DND-41 (cell line): ENCODE measurements around the gene NDUFS3.
"Not testable (repeated sequence)": the region's sequence is repeated elsewhere in the genome, so short reads cannot be mapped to it uniquely, and the experiment has no call there.

Experiments
- ATAC-seq: fragments of 200-7000 bp; cut with Tn5 transposase; 3 replicates; pipeline ENCODE4 v1.9.1; 2021; ENCODE audit warnings: low read depth; ENCODE audit not compliant: insufficient read depth
- DNase-seq: peaks from one replicate; pipeline ENCODE4 v3.0.0-alpha.2; 2020
- H2AFZ ChIP-seq: 2 replicates; pipeline ENCODE4 v1.6.0; 2012; ENCODE audit warnings: low read depth, low read length
- H3K27ac ChIP-seq: 2 replicates; pipeline ENCODE4 v1.5.1; 2012; ENCODE audit warnings: low read length, inconsistent platforms
- H3K27me3 ChIP-seq: fragments of 200-600 bp; sonication (generic); 2 replicates; pipeline ENCODE4 v1.6.0; 2012; ENCODE audit warnings: low read length, mild to moderate bottlenecking, inconsistent platforms; ENCODE audit not compliant: insufficient read depth, poor library complexity
- H3K36me3 ChIP-seq: 2 replicates; pipeline ENCODE4 v1.5.1; 2012; ENCODE audit warnings: low read length, inconsistent platforms; ENCODE audit not compliant: insufficient read depth
- H3K4me1 ChIP-seq: 2 replicates; pipeline ENCODE4 v1.5.1; 2012; ENCODE audit warnings: mild to moderate bottlenecking, low read length; ENCODE audit not compliant: insufficient read depth
- H3K4me2 ChIP-seq: 2 replicates; pipeline ENCODE4 v1.6.0; 2012; ENCODE audit warnings: mild to moderate bottlenecking, moderate library complexity, low read length, inconsistent platforms; ENCODE audit not compliant: insufficient read depth
- H3K4me3 ChIP-seq, 2 experiments: fragments of 200-600 bp in 1 of 2; shearing (Covaris generic) in 1 of 2; 2 replicates each; pipeline ENCODE4 v1.5.1; 2012 to 2016; ENCODE audit warnings: inconsistent platforms in 2 of 2, low read length in 2 of 2, mild to moderate bottlenecking in 2 of 2, low read depth in 1 of 2, moderate library complexity in 1 of 2
- H3K79me2 ChIP-seq: 2 replicates; pipeline ENCODE4 v1.6.0; 2012; ENCODE audit warnings: low read length, inconsistent platforms; ENCODE audit not compliant: insufficient read depth
- H3K9ac ChIP-seq: 2 replicates; pipeline ENCODE4 v1.6.0; 2012; ENCODE audit warnings: low read depth, mild to moderate bottlenecking, inconsistent platforms, low read length, moderate library complexity
- H3K9me3 ChIP-seq: 2 replicates; pipeline ENCODE4 v1.5.1; 2012; ENCODE audit warnings: low read length, moderate library complexity, mild to moderate bottlenecking, inconsistent platforms; ENCODE audit not compliant: insufficient read depth, severe bottlenecking
- H4K20me1 ChIP-seq: 2 replicates; pipeline ENCODE4 v1.6.0; 2012; ENCODE audit warnings: low read length; ENCODE audit not compliant: insufficient read depth
- EZH2 ChIP-seq: IDR thresholded peaks from 3 replicates; pipeline ENCODE4 v1.6.1; 2012; ENCODE audit warnings: borderline replicate concordance, low read depth, mild to moderate bottlenecking, moderate library complexity, low read length, inconsistent platforms; ENCODE audit not compliant: severe bottlenecking
- TF ChIP-seq, protein P1 (sequence below): IDR thresholded peaks from 2 replicates; pipeline ENCODE4 v1.5.1; 2012; ENCODE audit warnings: borderline replicate concordance, low read length, moderate library complexity, mild to moderate bottlenecking; ENCODE audit not compliant: poor library complexity, severe bottlenecking; ENCODE audit errors: extremely low read depth

Gene NDUFS3

DNA sequence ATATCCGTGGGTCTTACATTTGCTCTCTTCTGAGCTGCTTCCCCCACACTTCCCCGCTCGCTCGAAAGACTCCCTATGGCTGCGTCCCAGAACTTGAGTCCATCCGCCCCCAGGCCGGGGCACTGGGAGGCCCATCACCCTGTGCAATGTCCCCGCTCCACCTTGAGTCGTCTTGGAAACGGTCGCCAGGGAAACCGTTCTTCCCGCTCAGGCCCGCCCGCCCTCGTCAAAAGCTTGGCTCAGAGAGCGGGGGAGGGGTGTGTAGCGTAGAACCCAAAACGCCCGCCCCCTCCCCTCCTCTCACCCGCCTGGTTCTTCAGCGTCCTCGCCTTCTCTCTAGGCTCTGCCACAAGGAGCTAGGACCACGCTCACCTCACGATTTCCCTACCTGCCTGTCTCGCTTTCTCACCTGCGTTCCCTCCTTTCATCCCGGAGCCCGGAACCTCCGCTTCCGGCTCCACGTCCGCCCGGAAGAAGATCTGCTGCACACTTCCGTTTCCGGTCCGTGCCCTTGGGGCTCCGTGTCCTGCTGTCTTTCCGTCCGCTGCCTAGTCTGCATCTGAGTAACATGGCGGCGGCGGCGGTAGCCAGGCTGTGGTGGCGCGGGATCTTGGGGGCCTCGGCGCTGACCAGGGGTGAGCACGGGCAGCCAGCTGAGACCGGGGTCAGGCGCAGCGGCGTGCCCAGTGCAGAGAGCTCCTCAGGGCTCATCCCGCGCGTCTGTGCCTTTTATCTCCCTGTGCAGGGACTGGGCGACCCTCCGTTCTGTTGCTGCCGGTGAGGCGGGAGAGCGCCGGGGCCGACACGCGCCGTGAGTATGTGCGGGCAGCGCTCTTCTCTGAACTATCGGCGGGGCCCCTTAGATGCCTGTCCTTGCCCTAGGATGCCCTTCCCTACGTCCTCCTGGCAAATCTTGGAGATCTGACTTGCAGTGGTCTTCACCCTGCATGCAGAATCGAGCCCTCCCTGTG lies at the start of gene NDUFS3, which contains the start of gene KBTBD4:
TSS of gene NDUFS3 (plus strand) at position 551 of the 971 bp plus-strand sequence. CDS start at position 569, 18 bp downstream.
TSS of gene KBTBD4 (minus strand) at position 447 of the 971 bp plus-strand sequence. CDS start at position 428, 19 bp downstream.
- peak; percentile 92 for ATAC-seq
- peaks cover 78% of the 10 kb centered on the region for H3K36me3 ChIP-seq
- peaks cover 42% of the 10 kb centered on the region for H3K4me1 ChIP-seq
- H3K27ac ChIP-seq = peak within 1 kb of the TSS; percentile 96
- peak within 1 kb of the TSS; percentile 97 for H2AFZ ChIP-seq
- no peaks in the 10 kb centered on the region for H3K27me3 ChIP-seq
- peak; percentile 88 for DNase-seq
- peak within 1 kb of the TSS; percentile 89 to 95 for H3K4me3 ChIP-seq
- peaks cover 7% of the 10 kb centered on the region; the same call in 1 of the 2 replicates for H4K20me1 ChIP-seq
- no peak for TF ChIP-seq EZH2
- TF ChIP-seq, protein P1, sequence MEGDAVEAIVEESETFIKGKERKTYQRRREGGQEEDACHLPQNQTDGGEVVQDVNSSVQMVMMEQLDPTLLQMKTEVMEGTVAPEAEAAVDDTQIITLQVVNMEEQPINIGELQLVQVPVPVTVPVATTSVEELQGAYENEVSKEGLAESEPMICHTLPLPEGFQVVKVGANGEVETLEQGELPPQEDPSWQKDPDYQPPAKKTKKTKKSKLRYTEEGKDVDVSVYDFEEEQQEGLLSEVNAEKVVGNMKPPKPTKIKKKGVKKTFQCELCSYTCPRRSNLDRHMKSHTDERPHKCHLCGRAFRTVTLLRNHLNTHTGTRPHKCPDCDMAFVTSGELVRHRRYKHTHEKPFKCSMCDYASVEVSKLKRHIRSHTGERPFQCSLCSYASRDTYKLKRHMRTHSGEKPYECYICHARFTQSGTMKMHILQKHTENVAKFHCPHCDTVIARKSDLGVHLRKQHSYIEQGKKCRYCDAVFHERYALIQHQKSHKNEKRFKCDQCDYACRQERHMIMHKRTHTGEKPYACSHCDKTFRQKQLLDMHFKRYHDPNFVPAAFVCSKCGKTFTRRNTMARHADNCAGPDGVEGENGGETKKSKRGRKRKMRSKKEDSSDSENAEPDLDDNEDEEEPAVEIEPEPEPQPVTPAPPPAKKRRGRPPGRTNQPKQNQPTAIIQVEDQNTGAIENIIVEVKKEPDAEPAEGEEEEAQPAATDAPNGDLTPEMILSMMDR = no peak
- H3K79me2 ChIP-seq = peaks cover 65% of the 10 kb centered on the region
- H3K9me3 ChIP-seq = no peaks in the 10 kb centered on the region
- peak within 1 kb of the TSS; percentile 97 for H3K4me2 ChIP-seq
- H3K9ac ChIP-seq = peak within 1 kb of the TSS; percentile 89

DNA sequence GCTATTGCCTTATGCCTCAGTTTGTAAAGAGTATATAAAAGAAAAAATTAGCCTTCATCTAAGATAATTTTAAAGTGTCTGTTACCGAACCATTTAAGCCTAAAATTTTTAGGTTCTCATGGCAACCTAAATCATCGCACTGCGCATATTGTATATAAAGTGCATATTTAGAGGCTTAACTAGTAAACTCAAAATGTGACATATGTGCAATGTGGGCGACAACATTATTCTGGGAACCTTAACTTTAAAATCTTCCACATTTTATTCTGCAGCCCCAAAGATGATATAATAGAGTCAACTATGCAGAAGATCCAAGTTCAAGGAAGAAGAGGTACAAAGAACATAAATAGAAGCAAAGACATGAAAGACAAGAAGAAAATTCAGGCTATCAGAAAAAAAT lies 48.9 kb upstream of the NDUFS3 start:
- Histone ChIP-seq H3K4me2 (no peak overlapping the region), H3K36me3 (peaks cover 30% of the 10 kb centered on the region), H3K9me3 (no peaks in the 10 kb centered on the region), H3K4me1 (no peaks in the 10 kb centered on the region), H4K20me1 (peaks cover 91% of the 10 kb centered on the region), H3K4me3 (no peak overlapping the region), H2AFZ (no peak overlapping the region), H3K27ac (no peak overlapping the region), H3K27me3 (no peaks in the 10 kb centered on the region), H3K9ac (no peak overlapping the region), H3K79me2 (peaks cover 100% of the 10 kb centered on the region)
- no peak for DNase-seq
- ATAC-seq = no peak
- no peak for TF ChIP-seq EZH2
- TF ChIP-seq, protein P1 = no peak

DNA sequence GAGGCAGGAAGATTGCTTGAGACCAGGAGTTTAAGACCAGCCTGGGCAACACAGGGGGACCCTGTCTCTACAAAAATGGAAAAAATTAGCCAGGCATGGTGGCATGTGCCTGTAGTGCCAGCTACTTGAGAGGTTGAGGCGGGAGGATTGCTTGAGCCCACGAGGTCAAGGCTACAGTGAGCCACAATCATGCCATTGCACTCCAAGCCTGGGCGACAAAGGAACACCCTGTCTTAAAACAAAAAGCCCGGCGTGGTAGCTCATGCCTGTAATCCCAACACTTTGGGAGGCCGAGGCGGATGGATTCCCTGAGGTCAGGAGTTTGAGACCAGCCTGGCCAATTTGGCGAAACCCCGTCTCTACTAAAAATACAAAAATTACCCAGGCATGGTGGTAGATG lies 48.2 kb upstream of the NDUFS3 start:
- H4K20me1 ChIP-seq = peaks cover 88% of the 10 kb centered on the region
- not testable (repeated sequence) for H3K9me3 ChIP-seq, H3K4me3 ChIP-seq

DNA sequence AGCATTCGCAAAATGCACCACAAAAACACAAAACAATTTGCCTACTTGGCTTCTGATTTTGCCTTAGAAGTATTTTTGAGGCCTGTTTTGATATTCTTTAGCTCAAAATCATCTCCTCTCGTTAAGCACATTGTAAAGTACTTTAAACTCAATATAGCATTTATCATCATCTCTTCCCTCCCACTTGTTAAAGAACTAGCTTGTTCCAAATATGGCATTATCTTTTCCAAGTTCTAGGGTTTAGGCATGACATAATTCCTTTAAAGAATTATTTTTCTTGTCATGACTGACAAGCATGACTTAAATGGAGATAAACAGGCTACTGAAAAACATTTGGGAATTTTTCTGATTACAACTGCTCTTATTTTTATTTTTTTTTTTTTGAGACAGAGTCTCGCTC lies 47.2 kb upstream of the NDUFS3 start:
- Histone ChIP-seq H2AFZ (no peak overlapping the region), H3K4me2 (no peak overlapping the region), H3K79me2 (peaks cover 100% of the 10 kb centered on the region), H3K36me3 (peaks cover 38% of the 10 kb centered on the region), H3K4me1 (no peaks in the 10 kb centered on the region), H4K20me1 (peaks cover 90% of the 10 kb centered on the region), H3K9ac (no peak overlapping the region), H3K27me3 (no peaks in the 10 kb centered on the region), H3K9me3 (no peaks in the 10 kb centered on the region), H3K27ac (no peak overlapping the region), H3K4me3 (no peak overlapping the region)
- no peak for TF ChIP-seq EZH2
- TF ChIP-seq, protein P1 = no peak
- ATAC-seq = no peak
- DNase-seq = no peak

More for the DNA sequence above, 48.2 kb upstream of the NDUFS3 start:
- H3K27me3 ChIP-seq, ATAC-seq, H3K9ac ChIP-seq, DNase-seq, H3K4me1 ChIP-seq, H3K27ac ChIP-seq, H3K4me2 ChIP-seq, H2AFZ ChIP-seq: not testable (repeated sequence)
- peaks cover 30% of the 10 kb centered on the region for H3K36me3 ChIP-seq
- peaks cover 100% of the 10 kb centered on the region for H3K79me2 ChIP-seq
